Lower leg skin (tissue), 3 donors: ENCODE data around the gene BAHCC1.

Experiments used
- CTCF ChIP-seq, 3 donors: fragments of 450-650 bp; IDR thresholded peaks; one replicate each; pipeline ENCODE4 v1.5.1; 2016; ENCODE audit warnings: antibody characterized with exemption in 3 of 3, mild to moderate bottlenecking in 3 of 3, moderate library complexity in 2 of 3
- POLR2A ChIP-seq, 2 donors: fragments of 450-650 bp; IDR thresholded peaks; one replicate each; pipeline ENCODE4 v1.6.1; 2016 to 2017; ENCODE audit warnings: antibody characterized with exemption in 2 of 2, mild to moderate bottlenecking in 1 of 2, moderate library complexity in 1 of 2

GRCh38 chr17:81396722-81397313 is 1.6 kb downstream of the BAHCC1 start:
- TF ChIP-seq CTCF (IDR thresholded peaks at IDR 0.05) (no peak), POLR2A (IDR thresholded peaks at IDR 0.05) (no peak)
